Cardiac septum (tissue), 1 donor: Measurements from ENCODE around the gene ZMYND12. TPM values are rescaled to one million over a fixed set of nuclear protein-coding genes. Genes with fewer than 3 reads are reported as not detected.

Source experiments
- DNase-seq: peaks from one replicate; pipeline ENCODE4 v3.0.0-alpha.2; 2020; ENCODE audit warnings: low spot score
- intact Hi-C: fragments of 100-400 bp; cut with DNase I; formaldehyde crosslinking; loops from one replicate; pipeline ENCODE4 v1.14.0; 2022
- total RNA-seq: library from RNA; stranded (reverse); fragmentation: NEBNext Ultra II Directional; extraction: Animal tissue kit (Norgen Biotek cat#: 25700); gene quantifications from one replicate; pipeline ENCODE4 v1.2.1, GENCODE V29; 2021
- donor health status: DM: no; HTN: no; CAD: no.

The ZMYND12 gene
- total RNA-seq, 1 donor from 2014 or later, result 1.6 TPM

DNA sequence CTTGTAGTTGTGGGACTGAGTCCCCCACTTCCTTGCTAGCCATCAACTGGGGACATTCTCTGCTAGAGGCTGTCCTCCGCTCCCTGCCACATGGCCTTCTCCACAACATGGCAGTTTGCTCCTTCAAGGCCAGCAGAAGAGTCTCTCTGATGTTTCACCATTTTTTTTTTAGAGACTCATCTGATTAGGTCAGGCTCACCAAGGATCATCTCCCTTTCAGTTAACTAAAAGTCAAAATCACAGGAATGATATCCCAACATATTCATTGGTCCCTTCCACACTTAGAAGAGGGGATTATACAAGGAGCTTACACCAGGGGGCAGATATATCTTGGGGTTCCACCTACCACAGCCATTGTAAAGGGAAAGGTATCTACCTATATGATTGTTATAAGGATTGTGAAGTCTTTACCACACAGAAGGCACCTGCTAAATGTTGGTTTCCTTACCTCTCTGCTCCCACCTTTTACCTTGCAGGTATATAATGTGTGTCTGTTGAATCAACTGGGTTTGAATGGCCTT, 51.9 kb downstream of the ZMYND12 start:
- intact Hi-C loops, result no loop called here

DNA sequence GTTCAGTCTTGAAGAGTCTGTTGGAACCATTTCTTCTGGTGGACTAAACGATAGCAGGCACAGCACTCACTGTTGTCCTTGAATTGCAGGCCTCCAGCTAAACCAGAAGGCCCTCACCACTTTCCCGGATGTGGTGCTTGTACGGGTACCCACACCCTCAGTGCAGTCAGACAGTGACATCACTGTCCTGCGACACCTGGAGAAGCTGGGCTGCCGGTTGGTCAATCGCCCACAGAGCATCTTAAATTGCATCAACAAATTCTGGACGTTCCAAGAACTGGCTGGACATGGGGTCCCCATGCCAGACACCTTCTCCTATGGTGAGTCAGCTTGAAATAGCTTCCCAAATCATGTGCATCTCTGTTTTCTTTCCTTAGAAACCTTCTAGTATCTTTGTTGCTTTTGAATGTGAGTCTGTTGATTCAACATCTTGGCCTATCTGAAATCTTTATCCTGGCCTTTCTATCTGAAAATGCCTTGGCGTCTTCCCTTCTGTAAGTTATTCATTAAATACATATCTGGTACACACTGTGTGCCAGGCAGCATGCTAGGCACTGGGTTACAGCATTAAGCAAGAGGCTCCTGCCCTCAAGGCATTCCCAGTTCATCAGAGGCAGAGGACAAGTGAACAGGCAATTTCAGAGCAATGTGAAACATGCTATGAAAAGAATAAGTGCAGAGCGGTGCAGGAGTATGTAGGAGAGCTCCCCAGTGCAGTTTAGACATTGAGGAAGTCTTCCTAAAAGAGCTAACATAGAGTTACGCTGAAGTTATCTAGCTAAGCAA, 56.3 kb downstream of the ZMYND12 start:
- DNase-seq, result no peak
- intact Hi-C loops, result no loop called here

More for the DNA sequence above, 51.9 kb downstream of the ZMYND12 start:
- no peak for DNase-seq

- intact Hi-C loops, result no loop called here
- DNase-seq, result no peak
These were observed 62.6 kb downstream of the ZMYND12 start for GRCh38 chr1:42392967-42393848.

- intact Hi-C loops, result no loop called here
- DNase-seq, result no peak
These were observed 63.6 kb downstream of the ZMYND12 start for GRCh38 chr1:42392255-42392654.

DNA sequence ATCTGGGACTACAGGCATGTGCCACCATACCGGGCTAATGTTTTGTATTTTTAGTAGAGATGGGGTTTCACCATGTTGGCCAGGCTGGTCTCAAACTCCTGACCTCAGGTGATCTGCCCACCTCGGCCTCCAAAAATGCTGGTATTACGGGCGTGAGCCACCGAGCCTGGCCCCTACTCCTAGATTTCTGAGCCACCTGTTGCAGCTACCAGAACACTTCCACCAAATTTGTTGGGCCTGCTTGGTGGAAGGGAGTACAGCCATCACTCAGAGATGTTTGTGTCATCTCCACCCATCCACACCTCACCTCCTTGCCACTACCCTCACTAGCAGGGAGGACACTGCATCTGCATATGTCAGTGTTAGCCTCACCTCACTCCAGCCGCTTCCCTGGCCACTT, 69.8 kb downstream of the ZMYND12 start:
- no peak for DNase-seq
- intact Hi-C loops, result no loop called here

DNA sequence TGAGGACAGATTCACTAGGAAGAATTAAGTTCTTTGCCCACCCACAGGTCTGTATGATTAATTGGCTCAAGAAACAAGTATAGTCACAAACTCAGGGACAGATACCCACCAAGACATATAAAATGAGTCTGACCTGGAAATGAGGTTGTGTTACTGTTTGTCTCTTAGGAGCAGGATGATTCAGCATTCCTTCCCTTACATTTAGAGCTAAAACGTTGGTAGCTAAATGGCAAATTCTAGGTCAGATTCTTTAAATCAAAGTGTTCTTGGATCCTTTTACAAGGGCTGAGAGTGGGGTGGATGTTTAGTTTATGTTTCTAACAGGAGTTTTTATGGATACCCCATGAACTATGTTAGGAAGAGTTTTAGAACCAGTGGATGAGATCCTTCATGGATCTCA, 70.5 kb downstream of the ZMYND12 start:
- intact Hi-C loops, result no loop called here
- no peak for DNase-seq

GRCh38 chr1:42381280-42381673, 74.5 kb downstream of the ZMYND12 start:
- intact Hi-C loops, result loop anchor here (5.0 kb wide), 1 partner anchor 76 kb away; the partner anchor contains the start of genes PPCS and ZMYND12
- no peak for DNase-seq

DNA sequence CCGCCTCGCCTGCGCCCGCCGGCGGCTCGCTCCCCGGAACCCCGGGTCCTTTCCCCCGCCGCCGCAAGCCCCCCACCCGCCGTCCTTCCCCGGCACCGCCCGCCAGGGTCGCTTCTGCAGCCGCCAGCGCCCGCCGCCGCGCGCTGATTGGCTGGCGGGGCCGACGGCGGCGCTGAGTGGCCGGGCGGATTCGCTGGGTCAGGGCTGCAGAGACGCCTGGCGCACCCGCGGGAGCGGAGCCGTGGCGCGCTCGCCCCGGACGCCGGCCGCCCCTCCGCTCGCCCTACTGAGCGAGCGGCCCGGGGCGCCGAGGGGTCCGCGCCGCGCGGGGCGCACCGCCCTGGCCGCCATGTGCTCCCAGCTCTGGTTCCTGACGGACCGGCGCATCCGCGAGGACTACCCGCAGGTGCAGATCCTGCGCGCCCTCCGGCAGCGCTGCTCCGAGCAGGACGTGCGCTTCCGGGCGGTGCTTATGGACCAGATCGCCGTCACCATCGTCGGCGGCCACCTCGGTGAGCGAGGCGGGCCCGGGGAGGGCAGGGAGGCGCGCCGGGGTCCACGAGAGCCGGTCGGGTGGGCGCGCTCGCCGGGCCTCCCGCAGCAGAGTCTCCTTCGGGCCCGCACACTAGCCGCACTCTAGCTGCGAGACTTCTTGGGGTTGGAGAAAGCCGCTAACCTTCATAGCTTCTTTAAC, 75.1 kb downstream of the ZMYND12 start, which contains the start of gene RIMKLA:
Gene RIMKLA (plus strand): TSS at position 207 of the 694 bp plus-strand sequence. CDS start 143 bp downstream, at position 350.
- DNase-seq, result no peak
- intact Hi-C loops, result loop anchor here (5.0 kb wide), 1 partner anchor 77 kb away; the partner anchor contains the start of genes PPCS and ZMYND12

Other genes starting within 250 kb of the ZMYND12 start
- 46.2 TPM for gene FOXJ3, start 120.8 kb downstream of the ZMYND12 start, total RNA-seq
- 7.6 TPM for gene RIMKLA, start 75.2 kb downstream of the ZMYND12 start, total RNA-seq
- 44.3 TPM for gene PPCS, start 521 bp upstream of the ZMYND12 start, total RNA-seq
- 2.0 TPM for gene CCDC30, start 7.3 kb upstream of the ZMYND12 start, total RNA-seq
- gene PPIH, start 202.4 kb upstream of the ZMYND12 start, total RNA-seq, result 18.3 TPM
- gene YBX1, start 226.4 kb upstream of the ZMYND12 start, total RNA-seq, result 717 TPM